GM18907 (cell line): ENCODE measurements around the gene IER5L.
"Not testable (repeated sequence)": the region's sequence is repeated elsewhere in the genome, so short reads cannot be mapped to it uniquely, and the experiment has no call there.

Source experiments
- ATAC-seq: cut with Tn5 transposase; IDR thresholded peaks from one replicate; pipeline ENCODE4 v1.9.1; 2021; ENCODE audit warnings: mild to moderate bottlenecking, moderate library complexity; ENCODE audit not compliant: unreplicated experiment

Gene IER5L

DNA sequence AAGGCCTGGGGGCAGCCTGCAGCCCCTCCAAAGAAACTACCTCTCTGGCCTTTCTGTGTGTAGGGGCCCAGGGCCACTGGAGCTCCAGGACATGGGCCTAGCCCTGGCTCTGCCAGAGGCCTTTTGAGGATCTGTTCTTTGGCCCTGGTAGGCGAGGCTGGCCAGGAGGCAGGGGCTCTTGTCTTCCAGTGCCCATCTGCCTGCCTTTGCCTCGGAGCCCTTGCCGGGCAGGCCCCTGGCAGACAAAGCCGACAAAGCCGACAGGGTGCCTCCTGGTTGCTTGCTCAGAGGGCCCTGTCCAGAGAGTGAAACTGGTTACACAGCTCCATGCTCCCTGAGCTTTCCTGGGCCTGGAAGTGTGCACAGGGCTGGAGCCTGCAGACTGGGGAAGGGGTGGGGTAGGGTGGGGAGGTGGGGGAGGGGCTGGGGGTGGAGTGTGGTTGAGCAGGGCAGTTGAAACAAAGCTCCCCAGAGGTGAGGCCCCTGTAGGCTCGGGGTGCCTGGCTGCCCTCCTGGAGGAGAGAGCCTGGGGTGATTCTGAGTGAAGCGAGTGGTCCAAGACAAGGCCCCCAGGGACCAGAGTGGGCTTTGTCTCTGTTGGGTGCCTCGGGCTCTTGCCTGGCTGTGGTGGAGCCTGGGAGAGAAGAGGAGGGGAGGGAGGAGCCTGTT lies 37.5 kb downstream of the IER5L start:
- peak; percentile 17 for ATAC-seq

DNA sequence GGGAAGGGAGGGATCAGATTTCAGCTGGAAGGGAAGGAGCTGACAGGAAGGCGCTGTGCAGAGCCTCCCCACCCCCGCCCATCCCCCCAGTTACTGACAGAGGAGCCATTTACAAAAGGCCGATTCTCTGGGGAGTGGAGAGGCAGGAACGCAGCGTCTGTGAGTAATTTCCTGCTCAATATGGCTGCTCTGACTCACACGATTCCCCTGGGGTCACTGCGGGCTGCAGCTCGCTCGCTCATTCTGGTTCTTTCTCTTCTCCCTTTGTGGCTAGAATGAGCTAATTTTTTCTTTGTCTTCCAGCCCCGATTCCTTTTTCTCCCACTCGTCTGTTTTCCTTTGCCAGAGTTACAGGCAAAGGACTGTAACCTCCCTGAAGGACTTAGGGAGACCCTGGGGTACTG lies 38.1 kb downstream of the IER5L start:
- peak; percentile 55 for ATAC-seq

DNA sequence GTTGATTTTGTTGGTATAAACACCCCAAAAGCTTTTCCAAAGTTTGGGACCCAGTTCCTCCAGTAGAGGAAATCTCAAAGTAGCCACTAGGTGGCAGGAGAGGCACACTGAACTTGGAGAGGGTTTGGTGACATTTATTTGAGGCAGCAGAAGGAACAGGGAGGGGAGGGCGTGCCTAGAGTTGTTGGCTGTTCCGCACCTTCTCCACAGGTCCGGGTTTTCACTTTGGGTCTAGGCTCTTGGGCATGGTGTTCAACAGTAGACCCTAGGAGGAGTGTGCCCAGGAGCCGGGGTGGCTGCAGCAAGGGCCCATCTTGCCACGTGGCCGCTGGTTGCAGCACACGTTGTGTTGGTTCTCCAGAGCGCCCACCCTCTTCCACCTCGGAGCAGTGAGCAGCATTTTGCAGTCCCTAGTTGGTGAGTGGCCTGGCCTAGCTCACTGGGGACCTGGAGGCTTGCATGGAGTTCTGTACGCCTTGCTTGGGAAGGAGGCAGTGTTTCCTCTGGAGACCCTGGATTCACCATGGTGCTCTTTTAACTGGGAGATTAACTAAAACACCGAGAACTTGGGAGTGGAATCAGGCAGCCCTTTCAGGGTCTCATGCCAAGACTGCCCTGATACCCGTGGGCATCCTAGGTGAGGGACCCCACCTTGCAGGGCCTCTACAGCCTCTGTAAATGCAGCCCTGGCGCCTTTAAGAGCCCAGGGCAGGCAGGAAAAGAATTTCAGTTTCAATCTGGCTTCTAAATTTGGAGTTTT lies 38.6 kb downstream of the IER5L start:
- ATAC-seq = no peak

DNA sequence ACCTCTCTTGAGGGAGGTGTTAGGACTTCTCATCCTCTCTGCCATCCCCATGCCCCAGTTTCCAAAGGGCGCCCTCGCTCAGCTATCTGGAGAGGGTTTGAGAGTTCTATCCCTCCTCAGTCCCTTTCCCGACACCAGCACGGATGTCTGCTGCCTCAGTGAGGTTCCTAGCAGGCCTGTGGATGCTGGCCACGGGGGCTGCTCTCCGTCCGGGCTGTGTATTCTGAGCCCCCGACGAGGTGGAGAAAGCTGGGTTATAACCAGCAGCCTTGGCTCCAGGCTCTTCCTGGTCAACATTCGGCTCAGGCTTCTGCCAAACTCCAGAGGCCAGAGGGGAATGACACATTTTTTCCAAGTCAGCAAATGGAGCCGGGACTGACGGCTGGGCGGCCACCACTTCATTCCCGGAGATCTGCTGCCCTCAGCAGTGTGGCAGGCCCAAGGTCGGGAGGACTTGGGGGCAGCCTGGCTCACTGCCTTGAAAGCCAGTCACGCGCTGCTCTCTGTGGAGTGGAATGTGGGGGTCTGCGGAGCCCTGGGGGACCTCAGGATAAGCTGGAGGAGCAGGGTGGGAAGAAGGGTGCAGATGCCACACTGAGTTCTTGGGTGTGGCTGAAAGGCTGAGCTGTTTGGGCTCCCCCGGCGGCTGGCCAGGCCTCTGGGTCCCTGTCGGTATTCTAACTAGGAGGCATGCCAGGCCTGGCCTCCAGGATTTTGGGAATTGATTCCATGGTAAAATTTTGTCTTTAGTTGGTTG lies 39.4 kb downstream of the IER5L start:
- no peak for ATAC-seq

DNA sequence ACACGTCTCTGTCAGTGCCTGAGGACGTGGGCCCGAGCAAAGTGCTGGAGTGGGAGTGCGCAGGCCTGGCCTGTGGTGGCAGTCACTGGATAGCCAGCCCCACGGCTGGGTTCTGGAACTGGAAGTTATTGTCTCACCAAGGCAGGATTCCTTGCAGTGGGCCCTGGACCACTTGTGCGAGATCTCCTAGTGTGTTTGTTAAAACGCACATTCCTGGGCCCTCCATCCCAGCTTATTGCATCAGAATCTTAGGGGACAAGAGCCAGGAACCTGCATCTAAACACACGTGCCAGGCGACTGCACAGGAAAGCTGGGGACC lies 40.0 kb downstream of the IER5L start:
- no peak for ATAC-seq

DNA sequence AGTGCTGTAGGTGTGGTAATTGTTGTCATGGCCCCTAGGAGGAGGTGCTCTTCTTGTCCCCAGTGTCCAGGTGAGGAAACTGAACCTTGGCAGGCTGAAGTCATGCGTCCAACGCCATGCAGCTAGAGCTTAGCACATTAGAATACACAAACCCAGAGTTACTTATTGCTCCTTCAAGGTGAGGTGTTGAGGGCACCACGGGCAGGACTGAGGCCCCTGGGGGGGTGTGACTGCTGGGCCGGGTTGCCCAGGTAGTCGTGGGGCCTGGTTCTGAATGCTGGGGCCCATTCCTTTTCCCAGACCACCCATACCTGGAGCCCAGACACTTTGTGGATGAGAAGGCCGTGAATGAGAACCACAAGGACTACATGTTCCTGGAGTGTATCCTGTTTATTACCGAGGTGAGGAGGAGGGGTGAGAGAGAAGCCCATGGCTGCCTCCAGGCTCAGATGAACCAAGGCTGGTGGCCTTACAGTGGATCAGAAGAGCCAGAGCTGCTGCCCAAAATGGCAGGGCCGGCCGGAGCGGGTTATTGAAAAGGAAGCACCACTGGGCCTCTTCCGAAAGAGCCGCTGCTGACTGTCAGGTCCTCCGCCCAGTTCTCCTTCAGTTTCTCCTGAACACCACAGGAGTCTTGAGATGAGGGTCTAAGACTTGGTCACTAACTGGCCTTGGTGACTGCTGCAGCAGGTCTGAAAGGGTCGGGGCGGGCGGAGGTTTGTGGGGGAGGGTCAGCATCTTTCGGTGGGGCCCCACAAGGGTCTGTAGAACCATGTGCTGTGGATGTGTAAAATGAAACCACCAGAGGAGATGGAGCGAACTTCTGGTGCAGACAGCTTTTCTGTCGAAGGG lies 40.5 kb downstream of the IER5L start:
- ATAC-seq = no peak

DNA sequence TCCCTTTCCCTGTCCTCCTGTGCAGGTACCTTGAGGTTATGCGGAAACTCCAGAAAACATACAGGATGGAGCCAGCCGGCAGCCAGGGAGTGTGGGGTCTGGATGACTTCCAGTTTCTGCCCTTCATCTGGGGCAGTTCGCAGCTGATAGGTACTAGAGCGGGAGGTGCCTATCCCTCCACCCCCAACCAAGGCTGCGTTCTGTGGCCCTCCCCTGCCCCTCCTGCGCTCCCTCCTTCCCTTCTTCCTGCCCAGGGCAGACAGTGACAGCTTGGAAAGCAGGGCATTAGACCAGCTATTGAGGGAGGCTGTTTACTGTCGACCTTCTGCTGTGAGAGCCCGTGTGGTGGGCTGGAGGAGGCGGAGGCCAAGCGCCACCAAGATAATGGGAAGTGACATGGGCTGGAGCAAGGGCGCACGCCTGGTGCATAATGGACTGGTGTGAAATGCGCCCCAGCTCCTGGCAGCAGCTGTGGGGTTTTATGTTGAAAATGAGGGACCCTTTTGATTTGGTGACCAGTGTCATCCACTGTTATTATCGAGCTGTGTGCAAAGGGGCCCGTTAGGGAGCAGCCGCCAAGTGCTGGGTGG lies 41.5 kb downstream of the IER5L start:
- no peak for ATAC-seq

DNA sequence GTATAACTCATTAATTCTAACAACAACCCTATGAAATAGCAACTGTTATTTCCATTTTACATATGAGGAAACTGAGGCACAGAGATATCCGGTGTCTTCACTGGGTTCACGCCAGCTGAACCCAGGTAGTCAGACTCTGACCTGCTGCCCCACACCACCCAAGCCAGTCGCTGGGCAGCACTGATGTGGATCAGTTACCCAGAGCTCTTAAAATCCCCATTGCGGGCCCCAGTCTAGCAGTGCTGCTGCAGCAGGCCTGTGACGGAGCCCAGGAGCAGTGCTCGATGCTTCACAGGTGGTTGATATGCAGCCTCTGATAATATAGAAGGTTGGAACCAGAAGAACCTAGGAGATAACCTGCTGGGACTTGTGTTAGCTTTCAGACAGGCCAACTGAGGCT lies 42.6 kb downstream of the IER5L start:
- no peak for ATAC-seq

DNA sequence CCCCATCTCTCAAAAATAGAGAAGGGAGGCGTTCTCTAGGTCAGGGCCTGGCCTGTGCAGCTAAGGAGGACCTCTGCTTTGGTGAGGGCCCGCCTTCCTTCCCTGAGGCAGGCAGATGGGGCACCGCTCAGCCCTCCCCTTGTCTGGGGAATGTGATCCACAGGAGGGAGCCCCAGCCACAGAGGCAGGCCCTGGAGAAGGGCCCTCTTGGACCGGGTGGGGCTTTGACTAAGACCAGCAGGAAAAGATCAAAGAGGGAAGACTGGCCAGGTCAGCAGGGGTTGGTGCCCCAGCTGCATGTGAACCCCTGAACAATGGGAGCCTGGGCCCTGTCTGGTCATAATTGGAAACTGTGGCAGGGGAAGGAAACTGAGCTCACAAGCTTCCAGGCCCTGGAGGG lies 45.0 kb downstream of the IER5L start:
- no peak for ATAC-seq

DNA sequence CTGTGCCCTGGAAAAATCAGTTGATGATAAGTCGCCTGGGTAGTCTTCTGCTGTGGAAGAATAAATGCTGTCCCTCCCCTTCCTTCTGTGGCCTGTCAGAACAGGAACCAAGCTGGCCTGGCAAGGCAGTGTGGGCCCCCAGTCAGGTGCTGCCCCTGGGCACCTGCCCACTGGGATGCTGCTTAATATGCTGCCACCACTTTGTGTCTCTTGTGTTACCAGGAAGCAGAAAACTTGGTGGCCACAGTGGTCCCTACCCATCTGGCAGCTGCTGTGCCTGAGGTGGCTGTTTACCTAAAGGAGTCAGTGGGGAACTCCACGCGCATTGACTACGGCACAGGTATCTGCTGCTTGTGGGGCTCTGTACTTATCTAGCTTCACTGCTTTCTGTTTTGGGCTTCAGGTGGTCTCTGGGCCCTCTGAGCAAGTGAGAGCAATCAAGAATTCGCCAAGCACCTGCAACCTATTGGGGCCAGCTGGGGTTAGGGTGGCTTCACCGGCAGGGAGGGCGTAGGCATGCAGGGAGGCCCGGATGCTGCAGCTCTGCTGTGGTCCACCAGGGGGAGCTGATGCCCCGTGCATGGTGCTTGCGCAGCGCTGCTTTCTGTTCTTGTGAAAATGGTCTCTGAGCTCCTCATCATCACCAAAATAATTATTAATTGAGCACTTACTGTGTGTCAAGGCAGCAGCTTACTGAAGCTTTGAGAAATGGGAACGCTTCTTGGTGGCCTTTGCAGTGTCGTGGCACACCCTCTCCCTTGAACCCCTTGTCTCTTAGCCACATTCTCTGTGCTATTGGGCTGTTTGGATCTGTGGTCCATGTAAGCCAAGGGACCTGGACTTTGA lies 46.5 kb downstream of the IER5L start:
- no peak for ATAC-seq

DNA sequence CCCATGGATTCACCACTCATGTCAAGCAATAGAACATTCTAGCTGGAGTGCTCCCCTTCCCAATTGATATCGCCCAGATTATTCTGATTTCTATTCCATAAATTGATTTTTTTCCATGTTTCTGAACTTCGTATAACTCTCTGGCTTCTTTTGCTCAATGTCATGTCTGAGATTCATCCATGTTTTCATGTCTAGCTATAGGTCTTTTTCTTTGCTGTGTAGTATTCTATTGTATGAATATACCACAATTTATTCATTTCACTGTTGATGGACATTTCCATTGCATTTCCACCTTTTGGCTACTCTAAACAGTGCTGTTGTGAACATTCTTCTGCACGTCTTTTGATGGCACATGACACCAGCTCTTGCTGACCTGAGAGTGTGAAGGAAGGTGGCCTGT lies 47.3 kb downstream of the IER5L start:
- ATAC-seq = no peak

DNA sequence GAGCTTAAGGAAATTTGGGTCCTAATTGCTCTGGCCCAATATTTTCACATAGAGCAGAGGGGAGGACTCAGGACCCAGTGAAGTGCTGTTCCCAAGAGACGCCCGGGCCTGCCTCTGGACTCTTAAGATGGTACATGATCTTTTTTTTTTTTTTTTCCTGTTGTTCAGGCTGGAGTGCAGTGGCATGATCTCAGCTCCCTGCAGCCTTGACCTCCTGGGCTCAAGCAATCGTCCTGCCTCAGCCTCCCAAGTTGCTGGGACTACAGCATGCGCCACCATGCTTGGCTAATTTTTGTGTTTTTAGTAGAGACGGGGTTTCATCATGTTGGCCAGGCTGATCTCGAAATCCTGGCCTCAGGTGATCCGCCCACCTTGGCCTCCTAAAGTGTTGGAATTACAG lies 47.8 kb downstream of the IER5L start:
- not testable (repeated sequence) for ATAC-seq

DNA sequence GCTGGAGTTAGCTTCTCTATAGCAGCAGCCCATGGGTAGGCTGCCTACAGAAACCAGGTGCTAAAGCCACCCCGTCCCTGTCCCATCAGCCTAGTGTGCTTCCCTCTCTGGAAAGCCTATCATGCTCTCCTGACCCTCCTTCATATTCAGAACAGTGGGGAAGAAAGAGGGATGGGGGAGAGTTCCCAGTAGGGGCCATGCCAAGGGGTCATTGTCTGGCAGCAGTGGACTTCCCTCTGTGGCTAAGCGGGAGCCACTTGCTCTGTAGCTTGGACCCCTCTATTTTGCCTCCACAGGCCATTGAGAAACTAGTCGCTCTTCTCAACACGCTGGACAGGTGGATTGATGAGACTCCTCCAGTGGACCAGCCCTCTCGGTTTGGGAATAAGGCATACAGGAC lies 49.4 kb downstream of the IER5L start:
- ATAC-seq = no peak

DNA sequence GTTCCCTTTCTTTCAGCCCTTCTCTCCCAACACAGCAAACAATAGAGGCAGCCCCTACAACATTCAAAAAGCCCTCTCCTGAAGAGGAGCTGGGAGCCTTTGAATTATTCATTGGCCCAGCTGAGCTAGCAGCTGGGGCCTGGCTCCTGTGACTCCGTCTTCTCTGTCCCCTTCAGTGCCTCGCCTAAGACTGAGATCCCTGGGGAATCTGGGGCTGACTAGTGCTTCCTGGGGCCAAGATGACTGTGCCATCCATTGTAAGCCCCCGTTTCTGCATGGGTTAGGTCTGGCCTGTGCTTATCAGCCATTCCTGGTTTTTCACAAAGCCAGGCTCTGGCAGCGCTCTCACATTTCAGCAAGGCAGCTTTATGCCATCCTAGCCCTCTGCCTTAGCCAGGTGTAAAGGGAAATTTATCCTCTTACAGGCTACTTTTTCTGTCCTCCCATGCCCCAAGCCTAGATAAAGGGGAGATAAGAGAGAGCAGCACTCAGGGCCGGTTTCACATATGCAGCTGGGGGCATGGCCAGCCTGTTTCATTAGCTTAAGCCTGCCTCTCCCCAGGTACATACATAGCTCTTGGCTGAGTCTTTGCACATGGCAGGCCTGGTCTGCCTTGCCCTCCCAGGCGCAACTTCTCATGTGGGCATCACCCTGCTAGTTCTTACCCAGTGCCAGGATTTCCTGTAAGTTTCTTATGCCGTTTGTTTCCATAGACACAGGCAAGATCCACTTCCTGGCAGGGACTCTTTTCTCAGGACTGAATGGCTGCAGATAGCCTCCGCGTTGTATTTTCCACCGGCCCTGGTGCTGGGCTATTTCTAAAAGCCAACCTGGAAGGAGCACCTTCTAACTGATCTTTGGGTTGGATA lies 51.1 kb downstream of the IER5L start:
- ATAC-seq = no peak
